ENCODE results near the gene NHSL1. TPM values are rescaled to one million over a fixed set of nuclear protein-coding genes. Genes with fewer than 3 reads are reported as not detected.
A peak's percentile ranks its signal among the peaks of the same experiment; 100 is the strongest.

Gene NHSL1
- total and polyA plus RNA-seq, 9 of the 15 experiments (the other 6 are each of a cell fraction or from before 2014, with no cell fraction given): 0.09 to 0.20 TPM; not detected in 7

- TF ChIP-seq ZNF57 (CRISPR knock-in tag; IDR thresholded peaks at IDR 0.05): no peak
- peak; percentile 76; the same call in 1 of the 2 replicates for TF ChIP-seq ATF7 (IDR thresholded peaks at IDR 0.05)
- TF ChIP-seq RB1 (IDR thresholded peaks at IDR 0.05; ENCODE audit: low read depth): peak; percentile 82
- no peak for TF ChIP-seq ZNF384 (IDR thresholded peaks at IDR 0.05; ENCODE audit: low read depth, low read length)
- TF ChIP-seq RAD51 (IDR thresholded peaks at IDR 0.05; ENCODE audit: borderline replicate concordance, low read depth): no peak
- no peak for TF ChIP-seq ZNF239 (CRISPR knock-in tag; IDR thresholded peaks at IDR 0.05)
- TF ChIP-seq HEY1 (CRISPR knock-in tag; IDR thresholded peaks at IDR 0.05; ENCODE audit: borderline replicate concordance): no peak
- no peak for TF ChIP-seq YBX1 (IDR thresholded peaks at IDR 0.05)
- 0 out of 2 replicates have a peak, but pooled peaks have one; percentile 5 for TF ChIP-seq NFIC (IDR thresholded peaks at IDR 0.05)
- TF ChIP-seq, protein P1, sequence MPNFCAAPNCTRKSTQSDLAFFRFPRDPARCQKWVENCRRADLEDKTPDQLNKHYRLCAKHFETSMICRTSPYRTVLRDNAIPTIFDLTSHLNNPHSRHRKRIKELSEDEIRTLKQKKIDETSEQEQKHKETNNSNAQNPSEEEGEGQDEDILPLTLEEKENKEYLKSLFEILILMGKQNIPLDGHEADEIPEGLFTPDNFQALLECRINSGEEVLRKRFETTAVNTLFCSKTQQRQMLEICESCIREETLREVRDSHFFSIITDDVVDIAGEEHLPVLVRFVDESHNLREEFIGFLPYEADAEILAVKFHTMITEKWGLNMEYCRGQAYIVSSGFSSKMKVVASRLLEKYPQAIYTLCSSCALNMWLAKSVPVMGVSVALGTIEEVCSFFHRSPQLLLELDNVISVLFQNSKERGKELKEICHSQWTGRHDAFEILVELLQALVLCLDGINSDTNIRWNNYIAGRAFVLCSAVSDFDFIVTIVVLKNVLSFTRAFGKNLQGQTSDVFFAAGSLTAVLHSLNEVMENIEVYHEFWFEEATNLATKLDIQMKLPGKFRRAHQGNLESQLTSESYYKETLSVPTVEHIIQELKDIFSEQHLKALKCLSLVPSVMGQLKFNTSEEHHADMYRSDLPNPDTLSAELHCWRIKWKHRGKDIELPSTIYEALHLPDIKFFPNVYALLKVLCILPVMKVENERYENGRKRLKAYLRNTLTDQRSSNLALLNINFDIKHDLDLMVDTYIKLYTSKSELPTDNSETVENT (CRISPR knock-in tag; IDR thresholded peaks at IDR 0.05): peak; percentile 30
- TF ChIP-seq NCOR1 (IDR thresholded peaks at IDR 0.05): peak; percentile 35
- peak; percentile 73 for TF ChIP-seq ZFX (CRISPR knock-in tag; IDR thresholded peaks at IDR 0.05)
- TF ChIP-seq PREB (CRISPR knock-in tag; IDR thresholded peaks at IDR 0.05): no peak
- 0 out of 4 replicates have a peak, but pooled peaks of 1 of the 2 experiments have one; percentile 32 for TF ChIP-seq TRIM24 (IDR thresholded peaks at IDR 0.05)
- peak; percentile 34; the same call in 1 of the 2 replicates for TF ChIP-seq CBFA2T3 (IDR thresholded peaks at IDR 0.05)
- 0 out of 2 replicates have a peak, but pooled peaks have one; percentile 10 for TF ChIP-seq TEAD4 (IDR thresholded peaks at IDR 0.05; ENCODE audit: low read length)
- no peak for TF ChIP-seq TEAD4 (CRISPR knock-in tag; IDR thresholded peaks at IDR 0.05; ENCODE audit: borderline replicate concordance)
- peak; percentile 80 for TF ChIP-seq KDM5B (IDR thresholded peaks at IDR 0.05; ENCODE audit: insufficient replicate concordance, low read depth, low read length)
- TF ChIP-seq CHCHD3 (CRISPR knock-in tag; IDR thresholded peaks at IDR 0.05): 0 out of 2 replicates have a peak, but pooled peaks have one; percentile 59
- TF ChIP-seq FOXP1 (CRISPR knock-in tag; IDR thresholded peaks at IDR 0.05): no peak; the same call in 1 of the 2 replicates
- peak in 1 of 2 experiments; percentile 21; a peak in 1 of 3 replicates for TF ChIP-seq CBX3 (IDR thresholded peaks at IDR 0.05; ENCODE audit: borderline replicate concordance in 1 of 2, low read length in 2 of 2)
- TF ChIP-seq TAF9B (IDR thresholded peaks at IDR 0.05; ENCODE audit: partially characterized antibody): no peak
Observed at GRCh38 chr6:138403801-138404665, 95.3 kb downstream of the NHSL1 start, which contains the start of gene HEBP2 (continued).

Measured in K562 (cell line).